K562 (cell line): ENCODE results near the gene POLR2L. TPM values are rescaled to one million over a fixed set of nuclear protein-coding genes. Genes with fewer than 3 reads are reported as not detected.

Experiments
- ARNT ChIP-seq, 2 experiments: fragments of 450-650 bp; IDR thresholded peaks; 2 replicates each; pipeline ENCODE4 v1.6.1; 2016; ENCODE audit warnings: mild to moderate bottlenecking in 1 of 2
- BRCA1 ChIP-seq, 2 experiments: fragments of 450-650 bp in 1 of 2; sonication (generic) in 1 of 2; formaldehyde crosslinking in 1 of 2; IDR thresholded peaks; 2 replicates each; pipeline versions ENCODE4 v1.5.0 to v1.6.1; 2017 to 2020; ENCODE audit warnings: mild to moderate bottlenecking in 1 of 2, missing genetic modification reagents in 1 of 2
- CAMTA2 ChIP-seq: fragments of 250-450 bp; sonication (Bioruptor Pico); conservative IDR thresholded peaks from 2 replicates; pipeline ENCODE4 v1.5.1; 2022
- CBX1 ChIP-seq: sonication (generic); IDR thresholded peaks from 2 replicates; pipeline ENCODE4 v1.6.1; 2016; ENCODE audit warnings: antibody characterized with exemption, low read depth, mild to moderate bottlenecking
- CBX2 ChIP-seq: fragments of 200-600 bp; sonication (generic); IDR thresholded peaks from one replicate; pipeline ENCODE4 v1.6.1; 2012; ENCODE audit warnings: mild to moderate bottlenecking, low read length, inconsistent platforms; ENCODE audit not compliant: insufficient read depth, poor library complexity, severe bottlenecking
- CREBBP ChIP-seq: IDR thresholded peaks from one replicate; pipeline ENCODE4 v1.6.1; 2012; ENCODE audit warnings: low read depth, mild to moderate bottlenecking, control low read depth, inconsistent platforms, low read length
- E2F1 ChIP-seq: sonication (generic); formaldehyde crosslinking; IDR thresholded peaks from 2 replicates; pipeline ENCODE4 v1.8.1; 2023; ENCODE audit warnings: mild to moderate bottlenecking, missing genetic modification reagents, moderate library complexity
- ELK1 ChIP-seq: sonication (generic); formaldehyde crosslinking; IDR thresholded peaks from 2 replicates; pipeline ENCODE4 v1.8.1; 2022; ENCODE audit warnings: missing genetic modification reagents
- ESRRB ChIP-seq: fragments of 250-450 bp; sonication (Bioruptor Pico); IDR thresholded peaks from 2 replicates; pipeline ENCODE4 v1.5.0; 2020; ENCODE audit warnings: mild to moderate bottlenecking, moderate library complexity, borderline replicate concordance
- FOXM1 ChIP-seq, 2 experiments: fragments of 450-650 bp in 1 of 2; sonication (generic) in 1 of 2; formaldehyde crosslinking in 1 of 2; IDR thresholded peaks; 2 replicates each; pipeline versions ENCODE4 v1.6.1 to v1.9.0; 2017 to 2022; ENCODE audit warnings: low read depth in 2 of 2, mild to moderate bottlenecking in 2 of 2, missing genetic modification reagents in 1 of 2, moderate library complexity in 1 of 2
- GTF2F1 ChIP-seq: IDR thresholded peaks from 2 replicates; pipeline ENCODE4 v1.6.1; 2011; ENCODE audit warnings: low read depth, low read length, improper control_type of control experiment
- HNRNPUL1 ChIP-seq: fragments of 200-400 bp; formaldehyde crosslinking; IDR thresholded peaks from 2 replicates; pipeline ENCODE4 v1.6.1; 2017; ENCODE audit warnings: low read length
- KLF1 ChIP-seq: fragments of 450-650 bp; IDR thresholded peaks from 2 replicates; pipeline ENCODE4 v1.6.1; 2016; ENCODE audit warnings: missing genetic modification characterization, missing compliant biosample characterization
- NR2C1 ChIP-seq, 2 experiments: fragments of 450-650 bp; IDR thresholded peaks; 2 replicates each; pipeline ENCODE4 v1.6.1; 2017; ENCODE audit warnings: mild to moderate bottlenecking in 2 of 2, antibody characterized with exemption in 1 of 2, inconsistent platforms in 1 of 2, missing compliant biosample characterization in 1 of 2, missing genetic modification characterization in 1 of 2
- RCOR1 ChIP-seq, 2 experiments: IDR thresholded peaks; 2 replicates each; pipeline ENCODE4 v1.6.1; 2012; ENCODE audit warnings: low read depth in 2 of 2, low read length in 2 of 2, borderline replicate concordance in 1 of 2, improper control_type of control experiment in 1 of 2
- RNF2 ChIP-seq: sonication (generic); IDR thresholded peaks from 2 replicates; pipeline ENCODE4 v1.6.1; 2016
- SNAPC5 ChIP-seq: fragments of 250-450 bp; sonication (Bioruptor Pico); IDR thresholded peaks from 2 replicates; pipeline ENCODE4 v1.8.0; 2021; ENCODE audit warnings: moderate library complexity, mild to moderate bottlenecking, inconsistent platforms
- STAG1 ChIP-seq: sonication (generic); formaldehyde crosslinking; IDR thresholded peaks from 2 replicates; pipeline ENCODE4 v1.5.0; 2020; ENCODE audit warnings: missing genetic modification reagents, borderline replicate concordance
- ZEB2 ChIP-seq: fragments of 450-650 bp; IDR thresholded peaks from 2 replicates; pipeline ENCODE4 v1.6.1; 2016
- ZNF347 ChIP-seq: fragments of 450-650 bp; formaldehyde crosslinking; IDR thresholded peaks from 2 replicates; pipeline ENCODE4 v1.4.0; 2020; ENCODE audit warnings: low read depth, mild to moderate bottlenecking, moderate library complexity
- ZNF584 ChIP-seq: fragments of 200-800 bp; sonication (Bioruptor generic); IDR thresholded peaks from 2 replicates; pipeline ENCODE4 v1.6.1; 2016; ENCODE audit warnings: low read depth, mild to moderate bottlenecking, missing genetic modification characterization, missing compliant biosample characterization
- polyA plus RNA-seq, 8 experiments: library from polyadenylated mRNA; depleted of rRNA in 4 of 8; stranded (reverse) in 5 of 8; unstranded in 3 of 8; fragments of >200 nt; fragmentation: Nextera tagmentation in 2 of 8; fragmentation: Illumina TruSeq in 1 of 8; extraction: Ambion mirVana in 2 of 8; extraction: Trizol in 1 of 8; gene quantifications; 2 replicates each; pipeline versions ENCODE4 v1.2.1 to v1.2.3, GENCODE V29; 2011 to 2014; ENCODE audit warnings: inconsistent platforms in 1 of 8, missing spikeins in 1 of 8
- total RNA-seq, 7 experiments: library from RNA; depleted of rRNA in 6 of 7; stranded (reverse); fragments of >200 nt in 6 of 7; fragmentation: Illumina TruSeq in 2 of 7; extraction: Trizol in 2 of 7; gene quantifications; 2 replicates each; pipeline versions ENCODE4 v1.2.1 to v1.2.3, GENCODE V29; 2011 to 2021; ENCODE audit warnings: low replicate concordance in 1 of 7
- TF ChIP-seq, protein P1 (sequence below): IDR thresholded peaks from 2 replicates; pipeline ENCODE4 v1.6.1; 2012; ENCODE audit warnings: low read depth, low read length, improper control_type of control experiment, borderline replicate concordance

POLR2L gene
- total and polyA plus RNA-seq, 9 of the 15 experiments (the other 6 are each of a cell fraction or from before 2014, with no cell fraction given) = 38.3 to 688 (median 108) TPM

GRCh38 chr11:808427-809286, 33.7 kb downstream of the POLR2L start (continued):
- TF ChIP-seq ESRRB (CRISPR knock-in tag) (no peak), NR2C1 (IDR thresholded peaks at IDR 0.05) (no peak), NR2C1 (tag; IDR thresholded peaks at IDR 0.05) (no peak), KLF1 (tag) (no peak), RNF2 (no peak; the same call in 1 of the 2 replicates), FOXM1 (IDR thresholded peaks at IDR 0.05; ENCODE audit: low read depth) (no peak), FOXM1 (CRISPR knock-in tag; IDR thresholded peaks at IDR 0.05; ENCODE audit: low read depth) (no peak; the same call in 1 of the 2 replicates), ZEB2 (peak; percentile 58; the same call in 1 of the 2 replicates), STAG1 (no peak), E2F1 (CRISPR knock-in tag) (no peak), HNRNPUL1 (no peak), RCOR1 (IDR thresholded peaks at IDR 0.05; ENCODE audit: borderline replicate concordance in 1 of 2, low read depth in 2 of 2, low read length in 2 of 2) (peak in 1 of 2 experiments; percentile 68; a peak in 2 of 4 replicates), GTF2F1 (no peak), ELK1 (no peak), ZNF584 (CRISPR knock-in tag) (peak; percentile 0; the same call in 1 of the 2 replicates), BRCA1 (IDR thresholded peaks at IDR 0.05) (no peak), BRCA1 (CRISPR knock-in tag; IDR thresholded peaks at IDR 0.05) (peak; percentile 74; the same call in 1 of the 2 replicates), CBX1 (peak; percentile 13; the same call in 1 of the 2 replicates), CREBBP (no peak), SNAPC5 (no peak), ZNF347 (CRISPR knock-in tag) (no peak), CAMTA2 (no peak), ARNT (IDR thresholded peaks at IDR 0.05) (no peak), CBX2 (no peak)
- TF ChIP-seq, protein P1, sequence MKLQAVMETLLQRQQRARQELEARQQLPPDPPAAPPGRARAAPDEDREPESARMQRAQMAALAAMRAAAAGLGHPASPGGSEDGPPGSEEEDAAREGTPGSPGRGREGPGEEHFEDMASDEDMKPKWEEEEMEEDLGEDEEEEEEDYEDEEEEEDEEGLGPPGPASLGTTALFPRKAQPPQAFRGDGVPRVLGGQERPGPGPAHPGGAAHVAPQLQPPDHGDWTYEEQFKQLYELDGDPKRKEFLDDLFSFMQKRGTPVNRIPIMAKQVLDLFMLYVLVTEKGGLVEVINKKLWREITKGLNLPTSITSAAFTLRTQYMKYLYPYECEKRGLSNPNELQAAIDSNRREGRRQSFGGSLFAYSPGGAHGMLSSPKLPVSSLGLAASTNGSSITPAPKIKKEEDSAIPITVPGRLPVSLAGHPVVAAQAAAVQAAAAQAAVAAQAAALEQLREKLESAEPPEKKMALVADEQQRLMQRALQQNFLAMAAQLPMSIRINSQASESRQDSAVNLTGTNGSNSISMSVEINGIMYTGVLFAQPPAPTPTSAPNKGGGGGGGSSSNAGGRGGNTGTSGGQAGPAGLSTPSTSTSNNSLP = no peak
